Kidney capillary endothelial cell (primary cell): Measurements from ENCODE around the gene ATN1.
A peak's percentile ranks its signal among the peaks of the same experiment; 100 is the strongest.

Experiments
- DNase-seq: peaks from one replicate; pipeline ENCODE4 v3.0.0-alpha.2; 2018; ENCODE audit warnings: low spot score

ATN1 gene

GRCh38 chr12:6944381-6945186, 16.8 kb downstream of the ATN1 start:
- peak; percentile 87 for DNase-seq

DNA sequence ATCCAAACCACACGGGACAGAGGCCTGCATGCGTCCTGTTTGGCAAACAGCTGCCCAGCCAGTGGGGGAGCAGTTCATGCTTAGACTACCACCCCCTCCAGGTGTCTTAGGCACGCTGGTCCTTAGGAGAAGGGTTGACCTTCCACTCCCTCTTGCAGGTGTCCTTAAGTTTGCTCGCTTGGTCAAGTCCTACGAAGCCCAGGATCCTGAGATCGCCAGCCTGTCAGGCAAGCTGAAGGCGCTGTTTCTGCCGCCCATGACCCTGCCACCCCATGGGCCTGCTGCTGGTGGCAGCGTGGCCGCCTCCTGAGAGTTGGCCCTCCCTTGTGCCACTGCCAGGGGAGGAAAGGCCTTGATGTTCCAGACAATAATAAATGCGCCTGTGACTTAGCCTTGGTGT, 17.9 kb downstream of the ATN1 start:
- DNase-seq, result no peak

GRCh38 chr12:6946033-6946919, 18.5 kb downstream of the ATN1 start:
- DNase-seq, result no peak

DNA sequence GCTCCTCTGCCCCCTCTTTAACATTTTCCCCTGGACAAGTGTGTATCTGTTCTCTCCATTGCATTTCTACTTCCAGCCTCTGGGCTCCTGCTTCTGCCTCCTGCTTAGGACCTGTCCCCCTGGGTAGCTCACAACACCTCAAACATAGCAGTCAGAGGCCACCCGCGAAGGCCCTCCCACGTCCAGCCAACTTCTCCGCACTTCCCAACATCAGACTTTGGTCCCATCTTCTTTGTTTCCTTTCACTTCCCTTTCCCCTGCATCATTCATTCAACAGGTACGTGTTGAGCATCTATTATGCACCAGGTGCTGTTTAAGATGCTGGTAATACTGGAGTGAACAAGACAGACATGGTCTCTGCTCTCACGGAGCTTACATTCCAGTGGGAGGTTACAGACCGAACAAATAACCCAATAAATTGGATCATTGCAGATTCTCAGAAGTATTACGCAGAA, 19.2 kb downstream of the ATN1 start:
- DNase-seq, result no peak

- DNase-seq, result no peak
Measured at GRCh38 chr12:6947615-6948014, 19.9 kb downstream of the ATN1 start.

DNA sequence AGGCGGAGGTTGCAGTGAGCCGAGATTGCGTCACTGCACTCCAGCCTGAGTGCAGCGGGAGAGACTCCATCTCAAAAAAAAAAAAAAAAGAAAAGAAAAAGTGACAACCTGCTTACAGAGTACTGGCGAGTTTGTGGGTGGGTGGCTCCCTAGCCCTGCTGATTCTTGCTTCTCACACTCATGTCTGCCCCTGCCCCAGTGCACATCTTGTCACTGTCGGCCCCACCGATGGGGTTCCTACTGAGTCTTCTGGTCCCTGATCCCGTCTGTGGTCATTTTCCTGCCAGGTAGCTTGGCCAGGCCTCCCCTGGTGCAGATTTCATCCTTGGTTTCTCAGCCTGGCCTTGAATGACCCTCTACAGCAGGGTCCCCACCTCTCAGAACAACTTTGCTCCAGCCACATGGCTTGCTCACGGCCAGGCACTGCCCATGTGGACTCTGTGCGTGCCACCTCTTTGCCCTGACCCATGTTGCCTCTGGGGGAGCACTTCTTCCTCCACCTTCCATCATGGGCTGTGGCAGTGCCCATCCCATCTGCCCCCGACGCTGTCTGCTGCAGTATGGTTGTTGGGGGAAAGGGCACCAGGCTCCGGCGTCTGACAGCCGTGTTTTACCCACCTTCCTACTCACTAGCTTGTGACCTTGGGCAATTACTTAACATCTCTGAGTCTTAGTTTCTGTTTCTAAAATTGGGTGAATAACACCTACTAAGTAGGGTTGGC, 21.3 kb downstream of the ATN1 start:
- no peak for DNase-seq

GRCh38 chr12:6950401-6950801, 22.6 kb downstream of the ATN1 start:
- no peak for DNase-seq

GRCh38 chr12:6950811-6951540, 23.2 kb downstream of the ATN1 start, which contains the start of gene PTPN6:
Gene PTPN6 (plus strand): TSS chr12:6951356. CDS start chr12:6951513, 157 bp downstream.
- no peak for DNase-seq

GRCh38 chr12:6951551-6952120, 23.9 kb downstream of the ATN1 start:
- no peak for DNase-seq

GRCh38 chr12:6952121-6952862, 24.5 kb downstream of the ATN1 start:
- DNase-seq, result no peak

DNA sequence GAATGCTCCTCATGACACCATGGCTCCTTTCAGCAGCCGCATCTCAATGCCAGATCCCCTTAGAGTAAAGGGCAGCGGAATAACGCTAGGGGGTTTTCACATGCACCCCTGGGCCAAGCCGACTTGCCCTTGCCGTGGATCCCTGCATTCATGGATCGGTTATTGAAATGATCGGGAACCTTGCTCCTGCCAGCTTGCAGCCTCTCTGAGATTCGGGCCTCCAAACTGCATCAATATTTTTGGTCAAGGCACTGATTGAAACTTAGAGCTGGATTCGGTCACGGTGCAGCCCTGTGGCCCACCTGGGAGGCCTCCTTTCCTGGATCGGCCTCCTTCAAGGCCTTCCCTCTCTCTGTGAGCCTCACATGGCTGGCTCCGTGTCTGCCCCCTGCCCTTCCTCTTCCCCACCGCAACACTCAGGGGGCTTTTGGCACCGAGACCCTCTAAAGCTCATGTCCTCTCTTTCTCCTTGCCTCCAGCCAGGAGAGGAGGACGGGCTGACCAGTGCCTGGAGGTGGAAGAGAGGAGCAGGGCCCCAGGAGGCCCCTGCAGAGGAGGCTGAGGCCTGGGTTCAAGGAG, 25.2 kb downstream of the ATN1 start:
- DNase-seq, result no peak

- DNase-seq, result no peak
Measured at GRCh38 chr12:6953442-6954315, 25.9 kb downstream of the ATN1 start.

DNA sequence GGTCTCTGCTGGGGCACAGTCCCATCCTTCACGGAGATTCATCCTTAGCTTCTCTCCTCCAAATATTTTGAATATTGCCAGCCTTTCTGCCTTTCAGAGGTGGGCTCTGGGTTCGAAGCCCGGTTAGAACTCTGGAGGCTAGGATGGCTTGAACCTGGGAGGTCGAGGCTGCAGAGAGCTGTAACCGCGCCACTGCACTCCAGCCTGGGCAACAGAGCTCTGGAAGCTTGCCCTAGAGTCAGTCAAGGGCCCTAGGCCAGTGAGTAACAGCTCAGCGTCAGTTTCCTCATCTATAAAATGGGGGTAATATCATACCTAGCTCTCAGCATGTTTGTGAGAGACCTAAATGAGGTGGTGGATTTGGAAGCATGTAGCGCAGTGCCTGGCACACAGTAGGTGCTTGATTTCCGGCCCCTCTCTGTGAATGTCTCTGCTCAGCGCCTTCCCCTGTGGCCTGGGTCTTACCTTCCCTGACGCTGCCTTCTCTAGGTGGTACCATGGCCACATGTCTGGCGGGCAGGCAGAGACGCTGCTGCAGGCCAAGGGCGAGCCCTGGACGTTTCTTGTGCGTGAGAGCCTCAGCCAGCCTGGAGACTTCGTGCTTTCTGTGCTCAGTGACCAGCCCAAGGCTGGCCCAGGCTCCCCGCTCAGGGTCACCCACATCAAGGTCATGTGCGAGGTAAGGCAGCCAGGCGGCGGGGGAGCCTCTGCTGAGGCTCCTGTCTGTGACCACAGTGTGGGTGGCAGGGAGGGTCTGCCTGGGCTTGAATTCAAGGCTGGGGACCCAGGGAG, 26.8 kb downstream of the ATN1 start:
- DNase-seq, result no peak

GRCh38 chr12:6955108-6956020, 27.6 kb downstream of the ATN1 start:
- no peak for DNase-seq

DNA sequence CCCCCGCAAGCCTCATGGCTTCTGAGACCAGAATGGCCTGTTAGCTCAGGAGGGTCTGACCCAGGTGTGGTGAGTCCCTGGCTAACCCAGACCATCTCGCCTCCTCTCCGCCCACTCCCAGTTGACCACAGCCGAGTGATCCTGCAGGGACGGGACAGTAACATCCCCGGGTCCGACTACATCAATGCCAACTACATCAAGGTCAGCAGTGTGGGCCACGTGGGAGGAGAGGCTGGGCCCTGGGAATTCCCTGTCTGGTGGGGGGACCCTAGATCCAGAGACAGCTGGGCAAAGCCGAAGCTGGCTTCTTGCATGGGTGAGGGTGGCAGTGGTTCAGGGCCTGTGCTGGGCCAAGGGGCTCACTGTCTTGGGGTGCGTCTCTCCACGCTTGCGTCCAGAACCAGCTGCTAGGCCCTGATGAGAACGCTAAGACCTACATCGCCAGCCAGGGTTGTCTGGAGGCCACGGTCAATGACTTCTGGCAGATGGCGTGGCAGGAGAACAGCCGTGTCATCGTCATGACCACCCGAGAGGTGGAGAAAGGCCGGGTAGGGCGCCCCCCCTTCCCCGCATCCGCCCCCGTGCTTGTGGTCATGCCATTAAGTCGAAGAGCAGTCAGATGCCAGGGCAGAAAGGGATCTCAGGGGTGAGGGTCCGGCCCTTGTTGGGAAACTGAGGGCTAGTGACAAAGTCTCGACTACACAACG, 28.4 kb downstream of the ATN1 start:
- DNase-seq, result no peak

- DNase-seq, result no peak
Measured at GRCh38 chr12:6957151-6957701, 29.5 kb downstream of the ATN1 start.
